AG04450 (cell line): Measurements from ENCODE around the gene SPAG16. TPM values are rescaled to one million over a fixed set of nuclear protein-coding genes. Genes with fewer than 3 reads are reported as not detected.
"Not testable (repeated sequence)": the region's sequence is repeated elsewhere in the genome, so short reads cannot be mapped to it uniquely, and the experiment has no call there.

ENCODE experiments used
- CTCF ChIA-PET: fragments of 300-600, 350-600 bp; formaldehyde crosslinking; extraction: SDS; loops from one replicate; lab custom pipeline; 2022; ENCODE audit warnings: antibody characterized with exemption, inconsistent platforms; lab: Charles Lee
- POLR2A ChIA-PET: fragments of 350-600 bp; formaldehyde crosslinking; extraction: SDS; loops from one replicate; lab custom pipeline; 2021; ENCODE audit warnings: antibody characterized with exemption, inconsistent platforms; lab: Yijun Ruan, JAX
- DNase-seq: peaks from one replicate; pipeline ENCODE4 v3.0.0-alpha.2; 2011; ENCODE audit warnings: low read depth, low spot score
- H3K27ac ChIP-seq: one replicate; pipeline ENCODE4 v1.5.1; 2012; ENCODE audit warnings: low read depth, low read length, control low read depth
- H3K27me3 ChIP-seq: one replicate; pipeline ENCODE4 v1.6.0; 2012; ENCODE audit warnings: low read length; ENCODE audit not compliant: control insufficient read depth, insufficient read depth
- H3K4me3 ChIP-seq: 2 replicates; pipeline ENCODE4 v1.5.1; 2011; ENCODE audit warnings: mild to moderate bottlenecking, low read depth, low read length, control low read depth
- H3K9me3 ChIP-seq: 2 replicates; pipeline ENCODE4 v1.5.1; 2012; ENCODE audit warnings: low read length; ENCODE audit not compliant: control insufficient read depth, insufficient read depth
- CTCF ChIP-seq: IDR thresholded peaks from 2 replicates; pipeline ENCODE4 v1.5.1; 2011; ENCODE audit warnings: low read depth, low read length, control low read depth, inconsistent platforms
- polyA plus RNA-seq: library from polyadenylated mRNA; depleted of rRNA; stranded (reverse); fragments of >200 nt; gene quantifications from 2 replicates; pipeline ENCODE4 v1.2.3, GENCODE V29; 2011

SPAG16 gene
- polyA plus RNA-seq, 1 experiment, result 28.1 TPM

- CTCF ChIA-PET, result no interaction called here
Observed at GRCh38 chr2:213980883-213981282, 696.6 kb downstream of the SPAG16 start.

GRCh38 chr2:213989207-213989606 lies 704.9 kb downstream of the SPAG16 start:
- no peak for TF ChIP-seq CTCF
- ChIA-PET POLR2A (no interaction called here), CTCF (no interaction called here)
- no peaks in the 10 kb centered on the region for H3K9me3 ChIP-seq
- DNase-seq, result no peak
- no peak overlapping the region for H3K4me3 ChIP-seq
- H3K27ac ChIP-seq, result no peak overlapping the region
- no peaks in the 10 kb centered on the region for H3K27me3 ChIP-seq

More at GRCh38 chr2:213980883-213981282, 696.6 kb downstream of the SPAG16 start:
- Histone ChIP-seq H3K27me3 (no peaks in the 10 kb centered on the region), H3K9me3 (no peaks in the 10 kb centered on the region), H3K27ac (no peak overlapping the region), H3K4me3 (no peak overlapping the region)
- POLR2A ChIA-PET, result interaction anchor here (0.6 kb wide), 1 partner anchor 282 kb away, joined by 3 read pairs; no protein-coding TSS in a partner anchor
- no peak for DNase-seq
- no peak for TF ChIP-seq CTCF

DNA sequence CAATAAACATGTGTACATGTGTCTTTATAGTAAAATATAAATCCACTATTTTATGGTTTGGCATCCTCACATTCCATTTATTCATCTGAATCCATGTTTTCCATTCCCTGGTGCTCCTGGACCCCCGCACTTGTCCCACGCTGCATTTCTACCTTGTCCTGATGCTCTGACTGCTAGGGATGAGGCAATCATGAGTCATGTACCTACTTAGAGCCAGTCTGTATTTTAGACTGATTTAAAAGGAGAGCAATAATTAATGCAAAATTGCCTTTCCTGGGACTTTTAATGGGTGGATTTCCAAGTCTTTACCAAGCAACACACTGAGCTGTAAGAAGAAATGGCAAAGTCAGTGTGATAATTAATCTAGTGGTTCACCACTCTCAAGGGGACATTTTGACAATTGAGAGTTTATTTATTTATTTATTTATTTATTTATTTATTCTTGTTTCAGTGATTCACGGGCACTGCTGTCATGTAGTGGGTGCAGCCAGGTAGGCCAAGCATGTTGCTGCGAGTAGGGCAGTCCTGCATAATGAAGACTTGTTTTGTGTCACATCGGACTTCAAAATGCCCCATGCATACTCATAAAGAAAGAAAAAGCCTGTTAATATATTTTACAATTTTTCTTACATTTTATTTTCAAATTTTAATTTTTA lies 707.3 kb downstream of the SPAG16 start:
- no peak for TF ChIP-seq CTCF
- H3K27me3 ChIP-seq, result no peaks in the 10 kb centered on the region
- CTCF ChIA-PET, result no interaction called here
- no peaks in the 10 kb centered on the region for H3K9me3 ChIP-seq
- POLR2A ChIA-PET, result no interaction called here
- no peak overlapping the region for H3K4me3 ChIP-seq
- no peak for DNase-seq
- no peak overlapping the region for H3K27ac ChIP-seq

GRCh38 chr2:213995400-213996105 lies 711.3 kb downstream of the SPAG16 start:
- Histone ChIP-seq H3K27ac (no peak overlapping the region), H3K9me3 (peaks cover 3% of the 10 kb centered on the region; the same call in 1 of the 2 replicates), H3K4me3 (no peak overlapping the region), H3K27me3 (no peaks in the 10 kb centered on the region)
- ChIA-PET POLR2A (interaction anchor here (0.6 to 0.8 kb wide), 2 partner anchors 24 to 1406 kb away, joined by 3 to 8 read pairs; no protein-coding TSS in a partner anchor), CTCF (no interaction called here)
- peak; percentile 52 for DNase-seq
- TF ChIP-seq CTCF, result no peak

DNA sequence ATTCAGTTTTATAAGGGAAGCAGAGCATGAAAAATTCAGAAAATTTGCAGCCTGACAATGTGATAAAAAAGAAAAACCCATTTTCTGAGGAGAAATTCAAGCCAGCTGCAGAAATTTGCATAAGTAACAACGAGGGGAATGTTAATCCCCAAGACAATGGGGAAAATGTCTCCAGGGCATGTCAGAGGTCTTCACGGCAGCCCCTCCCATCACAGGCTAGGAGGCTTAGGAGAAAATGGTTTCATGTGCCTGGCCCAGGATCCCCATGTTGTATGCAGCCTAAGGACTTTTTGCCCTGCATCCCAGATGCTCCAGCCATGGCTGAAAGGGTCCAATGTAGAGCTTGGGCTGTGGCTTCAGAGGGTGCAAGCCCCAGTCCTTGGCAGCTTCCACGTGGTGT lies 714.7 kb downstream of the SPAG16 start:
- DNase-seq, H3K9me3 ChIP-seq, H3K4me3 ChIP-seq, H3K27me3 ChIP-seq, H3K27ac ChIP-seq, POLR2A ChIA-PET, CTCF ChIA-PET: not testable (repeated sequence)
